GM19463 (cell line): Measurements from ENCODE around the gene YWHAG.
"Not testable (repeated sequence)": the region's sequence is repeated elsewhere in the genome, so short reads cannot be mapped to it uniquely, and the experiment has no call there.

Experiments
- ATAC-seq: cut with Tn5 transposase; IDR thresholded peaks from one replicate; pipeline ENCODE4 v1.9.1; 2021; ENCODE audit warnings: mild to moderate bottlenecking, moderate library complexity; ENCODE audit not compliant: unreplicated experiment

Gene YWHAG

DNA sequence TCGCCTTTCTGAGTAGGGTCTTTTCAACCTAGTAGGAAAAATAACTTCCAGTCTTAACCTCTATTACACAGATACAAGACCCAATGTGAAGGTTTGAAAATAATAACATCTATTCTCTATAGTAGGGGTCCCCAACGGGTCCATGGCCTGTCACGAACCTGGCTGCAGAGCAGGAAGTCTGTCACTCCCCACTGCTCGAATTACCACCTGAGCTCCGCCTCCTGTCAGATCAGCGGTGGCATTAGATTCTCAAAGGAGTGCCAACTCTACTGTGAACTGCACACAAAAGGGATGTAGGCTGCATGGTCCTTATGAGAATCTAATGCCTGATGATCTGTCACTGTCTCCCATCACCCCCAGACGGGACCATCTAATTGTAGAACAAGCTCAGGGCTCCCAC is 7.4 kb downstream of the YWHAG start:
- no peak for ATAC-seq

DNA sequence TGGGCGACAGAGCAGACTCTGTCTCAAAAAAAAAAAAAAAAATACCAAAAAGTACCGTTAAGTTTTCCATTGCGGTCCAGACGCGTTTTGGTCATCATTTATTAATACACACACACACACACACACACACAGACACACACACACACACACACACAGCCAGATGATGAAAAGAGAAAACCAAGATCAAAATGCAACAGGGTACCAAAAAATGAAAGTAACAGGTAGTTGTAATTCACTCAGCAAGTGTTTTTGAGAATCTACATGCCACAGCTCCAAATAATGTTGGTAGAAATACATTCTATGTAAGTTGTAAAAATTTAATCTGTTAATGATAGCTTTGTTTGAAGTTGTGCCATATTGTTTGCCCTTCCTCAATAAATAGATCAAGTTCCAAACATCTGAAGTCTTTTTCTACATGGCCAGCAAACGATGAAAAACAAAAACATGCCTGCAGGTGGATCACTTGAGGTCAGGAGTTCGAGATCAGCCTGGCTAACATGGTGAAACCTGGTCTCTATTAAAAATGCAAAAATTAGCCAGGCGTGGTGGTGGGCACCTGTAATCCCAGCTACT is 9.4 kb downstream of the YWHAG start:
- ATAC-seq = no peak

DNA sequence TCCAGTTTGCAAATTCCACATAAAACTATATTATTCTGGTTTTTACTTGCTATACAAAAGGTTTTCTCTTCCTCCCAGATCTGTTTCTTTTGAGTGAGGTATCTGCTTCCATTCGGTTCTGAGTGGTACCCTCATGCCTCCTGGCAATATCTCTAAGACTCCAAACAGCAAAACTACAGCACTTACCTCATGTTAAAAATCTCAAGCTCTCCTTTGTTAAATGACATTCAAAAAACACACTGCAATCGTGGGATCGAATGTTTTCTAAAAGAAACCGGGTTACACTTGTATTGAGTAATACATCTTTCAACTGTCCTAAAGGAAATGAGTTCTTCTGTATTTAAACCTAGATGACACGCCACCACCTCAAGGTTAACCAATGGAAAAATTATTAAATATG is 11.1 kb downstream of the YWHAG start:
- ATAC-seq = no peak

DNA sequence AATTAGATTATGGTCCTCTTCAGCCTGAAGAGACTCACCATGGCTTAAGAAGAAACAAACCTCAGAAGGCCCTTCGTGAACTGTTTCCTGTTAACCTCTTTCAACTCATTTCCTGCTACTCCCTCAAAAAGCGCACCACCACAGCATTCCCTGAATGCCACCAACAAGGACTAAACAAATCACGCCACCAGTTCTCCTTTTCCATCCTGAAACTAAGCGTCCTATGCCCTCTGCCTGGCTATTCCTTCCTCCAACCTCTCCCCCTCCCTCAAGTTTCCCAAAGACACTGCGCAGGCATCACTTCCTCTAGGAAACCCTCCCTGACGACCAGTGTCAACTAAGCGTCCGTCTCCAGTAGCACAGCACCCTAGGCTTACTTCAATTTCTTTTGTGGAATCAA is 12.0 kb downstream of the YWHAG start:
- no peak for ATAC-seq

DNA sequence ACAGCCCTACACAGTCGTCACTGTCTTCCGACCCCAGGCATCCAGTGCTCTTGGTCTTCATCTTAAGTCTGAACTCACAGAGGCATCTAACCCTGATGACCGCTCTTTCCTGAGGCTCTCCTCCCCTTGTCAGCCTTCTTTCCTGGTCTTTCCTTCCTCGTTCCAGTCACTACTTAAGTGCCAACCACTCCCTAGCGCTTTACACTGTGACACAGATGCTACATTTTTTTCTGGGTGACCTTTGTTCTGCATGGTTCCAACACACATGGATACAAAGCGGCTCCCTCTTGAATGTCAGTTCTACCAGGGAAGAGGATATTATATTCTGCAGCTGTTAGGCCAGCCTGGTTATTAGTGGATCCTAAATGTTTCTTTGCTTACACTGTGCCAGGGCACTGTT is 12.7 kb downstream of the YWHAG start:
- no peak for ATAC-seq

DNA sequence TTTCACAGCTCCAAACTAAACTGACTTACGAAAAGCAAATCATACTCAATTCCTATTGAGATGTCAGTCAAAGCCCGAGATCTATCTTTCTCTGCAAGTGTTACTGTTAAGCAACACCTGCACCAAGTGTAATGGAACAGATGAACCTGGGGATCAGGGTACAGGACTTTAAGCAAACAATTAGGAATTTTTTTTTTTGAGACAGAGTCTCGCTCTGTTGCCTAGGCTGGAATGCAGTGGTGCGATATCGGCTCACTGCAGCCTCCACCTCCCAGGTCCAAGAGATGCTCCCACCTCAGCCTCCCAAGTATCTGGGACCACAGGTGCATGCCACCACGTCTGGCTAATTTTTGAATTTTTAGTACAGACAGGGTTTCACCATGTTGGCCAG is 14.9 kb downstream of the YWHAG start:
- no peak for ATAC-seq

DNA sequence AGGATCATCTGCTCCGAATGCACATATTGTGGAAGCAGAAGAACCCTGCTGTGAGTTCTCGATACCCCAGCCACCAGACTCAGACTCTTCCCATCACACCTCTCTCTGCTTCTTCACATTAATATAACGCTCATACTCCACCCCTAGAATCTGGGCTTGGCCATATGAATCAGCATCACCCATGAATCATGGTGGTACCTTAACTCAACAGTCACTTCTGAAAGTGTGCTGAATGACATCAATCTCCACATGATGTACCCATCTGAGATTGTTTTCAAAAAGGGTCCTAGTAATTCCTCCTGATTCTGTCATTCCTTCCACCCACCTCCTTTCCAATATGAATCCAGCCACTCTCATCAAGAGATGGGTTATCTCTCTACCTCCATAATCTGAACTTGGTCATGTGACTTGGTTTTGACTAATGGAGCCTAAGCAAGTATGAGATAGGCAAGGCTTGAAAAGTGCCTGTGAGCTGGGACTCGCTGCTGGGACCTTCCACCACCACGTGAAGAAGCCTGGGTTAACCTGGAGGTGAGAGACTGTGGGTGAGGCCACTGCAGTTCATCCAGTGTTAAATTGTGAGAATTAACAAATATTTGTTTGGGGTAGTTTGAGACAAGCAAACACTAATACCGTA is 15.4 kb downstream of the YWHAG start:
- no peak for ATAC-seq

DNA sequence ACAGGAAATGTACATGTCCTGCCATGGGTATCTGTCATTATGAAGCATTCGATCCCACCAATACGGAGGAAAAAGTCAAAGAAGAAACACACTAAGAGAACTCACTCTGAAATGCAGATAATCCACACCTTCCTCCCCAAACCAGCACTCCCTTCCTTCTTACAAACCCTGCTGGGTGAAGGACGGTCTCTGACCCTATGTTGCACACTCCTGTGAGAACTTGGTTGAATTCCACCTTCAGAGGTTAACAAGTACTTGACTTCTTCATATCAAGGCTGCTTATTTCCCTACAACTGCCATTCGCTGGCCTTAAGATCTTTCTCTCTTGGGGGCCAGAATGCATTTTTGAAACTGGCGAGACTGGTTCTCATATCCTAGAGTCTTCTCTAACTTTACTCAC is 16.6 kb downstream of the YWHAG start:
- ATAC-seq = no peak

DNA sequence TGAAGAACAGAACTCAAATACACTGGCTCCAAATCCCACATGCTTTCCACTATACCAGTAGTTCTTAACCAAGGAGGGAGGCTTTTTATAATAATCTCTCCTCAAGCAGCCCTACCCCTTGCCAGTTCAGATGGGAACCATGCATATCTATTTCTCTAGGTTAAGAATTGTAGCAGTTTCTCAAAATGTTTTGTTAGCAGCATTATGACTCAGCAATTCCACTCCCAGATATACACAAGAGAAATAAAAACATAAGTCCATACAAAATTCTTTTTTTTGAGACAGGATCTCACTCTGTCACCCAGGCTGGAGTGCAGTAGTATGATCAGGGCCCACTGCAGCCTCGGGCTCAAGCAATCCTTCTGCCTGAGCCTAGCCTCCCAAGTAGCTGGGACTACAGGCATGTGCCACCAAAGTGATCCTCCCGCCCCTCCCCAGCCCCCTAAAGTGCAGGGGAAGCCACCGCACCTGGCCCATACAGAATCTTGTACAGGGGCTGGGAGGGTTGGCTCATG is 18.1 kb downstream of the YWHAG start:
- ATAC-seq = no peak

DNA sequence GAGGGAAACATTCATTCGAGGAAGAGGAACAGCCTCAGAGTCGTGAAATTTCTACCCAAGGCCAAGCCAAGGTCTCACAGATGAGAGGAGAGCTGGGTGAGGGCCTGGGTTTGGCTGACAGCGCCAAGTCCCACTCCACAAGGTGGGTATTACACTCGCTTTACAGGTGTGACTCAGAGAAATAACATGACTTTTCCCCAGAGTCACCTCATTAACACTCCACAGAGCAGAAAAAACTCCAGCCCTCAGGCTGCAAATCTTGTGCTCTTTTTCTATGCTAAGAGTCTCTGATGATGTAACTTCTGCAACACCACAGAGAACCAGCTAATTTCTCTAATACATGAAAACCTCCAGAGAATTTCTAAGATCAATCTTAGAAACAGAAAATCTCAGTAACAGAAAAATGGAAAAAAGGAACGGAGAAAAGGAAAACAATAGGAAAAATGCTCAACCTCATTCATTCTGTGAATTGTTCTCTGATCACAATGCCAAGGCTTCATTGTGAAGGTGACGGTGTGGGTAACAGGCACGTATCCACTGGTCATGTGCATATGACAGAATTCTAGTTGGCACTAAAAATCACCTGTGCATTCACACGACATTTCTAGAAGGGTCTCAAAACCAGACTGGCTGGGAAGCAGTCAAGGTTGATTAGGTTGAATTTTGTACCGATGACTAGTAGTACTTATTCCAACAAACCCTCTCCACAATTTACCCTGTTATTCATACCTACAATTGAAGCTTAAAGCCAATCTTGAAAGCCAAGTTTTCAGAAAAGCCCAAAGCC is 20.3 kb downstream of the YWHAG start:
- ATAC-seq = no peak

DNA sequence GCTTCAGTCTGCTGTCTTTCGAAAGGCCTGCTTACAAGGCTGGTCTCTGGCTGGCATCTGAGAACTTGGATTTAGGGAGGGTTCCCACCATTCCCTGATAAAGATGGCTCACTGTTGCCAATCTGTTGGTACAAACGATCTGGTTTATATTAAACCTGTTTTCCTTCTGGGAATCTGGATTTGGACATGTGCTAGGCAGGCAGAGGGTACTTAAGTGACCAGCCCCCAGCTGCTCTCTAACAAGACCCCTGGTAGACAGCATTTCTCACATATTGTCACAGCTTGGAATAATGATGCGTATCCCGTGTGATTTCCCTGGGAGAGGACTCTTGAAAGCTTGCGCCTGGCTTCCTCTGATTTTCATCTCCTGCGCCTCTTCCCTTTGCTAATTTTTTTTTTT is 21.6 kb downstream of the YWHAG start:
- ATAC-seq = no peak

DNA sequence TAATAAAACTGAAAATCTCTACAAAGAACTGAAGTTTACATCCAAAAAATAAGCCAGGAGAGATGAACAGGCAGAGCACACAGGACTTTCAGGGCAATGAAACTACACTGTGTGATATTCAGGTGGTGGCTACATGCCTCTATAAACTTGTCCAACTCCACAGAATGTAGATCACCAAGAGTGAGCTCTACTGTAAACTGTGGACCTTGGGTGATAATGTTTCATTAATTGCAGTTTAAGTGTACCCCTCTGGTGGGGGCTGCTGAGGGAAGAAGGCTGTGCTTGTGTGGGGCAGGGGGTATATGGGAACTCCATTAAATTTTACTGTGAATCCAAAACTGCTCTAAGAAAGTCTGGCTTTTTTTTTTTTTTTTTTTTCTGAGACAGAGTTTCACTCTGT is 22.7 kb downstream of the YWHAG start:
- no peak for ATAC-seq

DNA sequence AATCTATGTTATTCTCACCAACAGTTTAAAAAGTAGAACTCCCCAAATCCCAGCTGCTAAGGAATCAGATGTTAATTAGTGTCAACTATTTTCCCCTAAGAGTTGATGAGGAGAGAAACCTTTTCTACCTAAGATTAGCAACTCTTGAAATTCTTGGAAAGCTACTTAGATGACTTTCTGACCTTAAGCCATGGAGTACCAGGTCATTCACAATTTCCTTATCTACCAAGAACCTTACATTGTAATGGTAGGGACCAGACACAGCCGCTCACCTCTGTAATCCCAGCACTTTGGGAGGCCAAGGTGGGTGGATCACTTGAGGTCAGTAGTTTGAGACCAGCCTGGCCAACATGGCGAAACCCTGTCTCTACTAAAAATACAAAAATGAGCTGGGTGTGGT is 23.4 kb downstream of the YWHAG start:
- ATAC-seq = not testable (repeated sequence)

DNA sequence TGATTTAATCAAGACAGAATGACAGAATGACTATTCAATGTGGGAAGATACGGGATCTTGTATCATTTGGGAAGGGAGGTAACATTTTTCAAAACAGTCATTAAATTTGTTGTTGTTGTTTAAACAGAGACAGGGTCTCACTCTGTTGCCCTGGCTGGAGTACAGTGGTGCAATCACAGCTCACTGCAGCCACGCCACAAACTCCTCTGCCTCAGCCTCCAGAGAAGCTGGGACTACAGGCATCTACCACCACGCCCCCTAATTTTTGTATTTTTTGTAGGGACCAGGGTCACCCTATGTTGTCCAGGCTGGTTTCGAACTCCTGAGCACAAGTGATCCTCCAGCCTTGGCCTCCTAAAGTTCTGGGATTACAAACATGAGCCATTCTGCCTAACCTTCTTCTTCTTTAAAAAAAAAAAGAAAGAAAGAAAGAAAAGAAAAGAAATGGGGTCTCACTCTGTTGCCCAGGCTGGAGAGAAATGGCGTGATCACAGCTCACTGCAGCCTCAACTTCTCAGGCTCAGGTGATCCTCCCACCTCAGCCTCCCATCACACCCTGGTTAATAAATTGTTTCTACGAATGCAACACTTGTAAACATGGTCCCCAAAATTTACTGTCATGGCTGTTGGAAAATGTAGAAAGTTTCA is 24.3 kb downstream of the YWHAG start:
- no peak for ATAC-seq

DNA sequence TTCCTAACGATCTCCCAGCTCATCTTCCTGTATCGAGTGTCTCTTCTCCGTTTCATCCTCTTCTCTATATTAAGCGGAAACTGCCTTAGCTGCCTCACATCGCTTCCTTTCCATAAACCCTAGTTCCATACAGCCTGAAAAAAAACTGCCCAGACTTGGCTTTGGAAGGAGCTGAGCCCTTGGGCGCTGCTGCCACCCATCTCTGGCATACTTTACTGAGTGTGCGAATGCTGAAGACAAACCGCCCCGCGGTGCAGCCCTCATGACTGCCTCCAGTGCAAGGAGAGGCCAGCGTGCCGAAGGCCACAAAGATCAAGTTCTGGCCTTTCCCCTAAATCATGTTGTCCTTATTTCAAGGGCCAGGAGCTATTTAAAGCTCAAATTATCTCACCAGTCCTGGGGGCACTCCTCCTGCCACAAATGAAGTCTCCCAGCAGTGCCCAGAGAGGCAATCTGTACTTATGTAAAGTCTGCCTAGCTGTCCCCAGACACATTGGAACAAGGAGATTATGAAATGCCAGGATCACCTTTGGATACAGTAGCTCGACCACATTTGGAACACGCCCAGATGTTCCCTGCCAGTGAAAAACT is 25.2 kb downstream of the YWHAG start:
- ATAC-seq = no peak

DNA sequence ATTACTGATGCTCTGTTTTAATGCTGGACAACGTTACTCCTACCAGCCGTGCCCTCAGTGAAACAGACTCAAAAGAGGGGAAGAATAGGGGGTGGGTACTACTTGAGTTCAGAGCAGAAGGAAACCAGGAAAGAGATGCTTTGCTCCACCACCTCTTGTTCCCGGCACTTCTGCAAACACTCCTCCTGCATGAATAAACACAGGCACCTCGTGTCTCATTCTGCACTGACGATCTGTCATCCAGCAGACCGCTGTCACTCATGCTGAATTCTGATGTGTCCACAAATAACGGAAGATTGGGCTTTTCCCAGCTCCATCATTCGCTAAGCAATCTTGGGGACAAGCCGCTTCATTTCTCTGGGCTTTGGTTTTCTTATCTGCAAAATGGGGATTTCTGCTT is 26.7 kb downstream of the YWHAG start:
- no peak for ATAC-seq

DNA sequence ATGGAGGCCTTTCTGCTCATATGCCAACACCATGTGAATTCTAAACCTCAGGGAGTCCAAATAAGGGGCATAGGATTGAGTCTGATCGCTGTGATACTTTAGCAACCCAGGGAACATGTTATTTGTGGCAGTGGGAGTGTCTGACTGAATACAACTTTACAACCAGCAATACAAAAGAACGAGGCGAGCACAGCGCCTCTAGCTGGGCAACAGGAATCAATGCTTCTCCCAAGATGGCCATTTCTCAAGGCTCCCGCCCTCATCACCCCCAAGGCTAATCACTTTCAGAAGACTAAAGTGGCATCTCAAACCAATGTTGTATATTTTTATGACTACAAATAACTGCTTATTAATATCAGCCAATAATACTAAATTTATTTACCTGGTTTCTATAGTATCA is 28.1 kb downstream of the YWHAG start:
- ATAC-seq = no peak

DNA sequence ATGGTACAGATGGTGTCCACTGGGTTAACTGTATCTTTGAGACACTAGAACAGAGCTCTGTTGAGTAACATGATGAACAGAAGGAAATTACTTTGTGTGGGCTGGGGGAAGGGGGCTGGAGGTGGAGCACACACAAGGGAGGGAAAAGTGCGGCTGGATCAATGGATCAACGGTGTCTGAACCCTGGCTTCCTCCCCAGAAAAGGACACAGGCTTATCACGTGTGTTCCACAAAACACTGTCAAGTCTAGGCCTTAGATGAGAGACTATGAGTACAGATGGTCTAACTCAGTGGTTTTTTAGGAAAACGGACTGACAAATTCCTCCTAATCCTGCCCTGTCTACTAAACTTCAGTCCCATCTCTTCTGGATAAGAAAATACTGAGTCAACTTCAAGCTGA is 28.5 kb downstream of the YWHAG start:
- no peak for ATAC-seq

DNA sequence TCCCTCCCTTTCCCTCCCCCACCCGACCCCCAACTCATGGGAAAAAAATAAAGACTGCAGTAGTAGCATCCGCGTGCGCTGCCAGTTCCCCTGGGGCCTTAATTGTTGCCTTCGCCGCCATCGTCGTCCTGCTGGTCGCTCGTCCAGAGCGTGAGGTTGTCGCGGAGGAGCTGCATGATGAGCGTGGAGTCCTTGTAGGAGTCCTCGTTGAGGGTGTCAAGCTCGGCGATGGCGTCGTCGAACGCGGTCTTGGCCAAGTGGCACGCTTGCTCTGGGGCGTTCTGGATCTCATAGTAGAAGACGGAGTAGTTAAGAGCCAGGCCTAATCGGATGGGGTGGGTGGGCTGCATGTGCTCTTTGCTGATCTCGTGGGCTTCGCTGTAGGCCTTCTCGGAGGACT is 29.3 kb downstream of the YWHAG start:
- ATAC-seq = no peak

DNA sequence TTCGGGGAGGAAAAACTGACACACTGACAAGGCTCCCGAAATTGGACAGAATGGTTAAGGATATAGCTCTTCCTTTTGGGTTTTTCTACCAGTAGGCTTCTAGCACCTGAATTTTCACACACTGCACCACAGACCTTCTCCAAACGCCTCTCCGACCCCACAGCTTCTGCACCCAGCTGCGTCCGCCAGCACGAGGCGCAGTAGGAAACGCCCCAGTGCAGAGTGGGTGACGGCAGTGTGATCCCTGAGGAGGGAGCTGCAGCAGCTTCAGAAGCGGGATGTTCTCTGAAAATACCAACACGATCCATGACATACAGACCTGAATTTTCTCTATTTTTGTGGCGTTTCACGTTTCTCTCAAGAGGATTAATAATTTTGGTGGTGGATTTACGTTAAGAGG is 30.4 kb downstream of the YWHAG start:
- no peak for ATAC-seq

DNA sequence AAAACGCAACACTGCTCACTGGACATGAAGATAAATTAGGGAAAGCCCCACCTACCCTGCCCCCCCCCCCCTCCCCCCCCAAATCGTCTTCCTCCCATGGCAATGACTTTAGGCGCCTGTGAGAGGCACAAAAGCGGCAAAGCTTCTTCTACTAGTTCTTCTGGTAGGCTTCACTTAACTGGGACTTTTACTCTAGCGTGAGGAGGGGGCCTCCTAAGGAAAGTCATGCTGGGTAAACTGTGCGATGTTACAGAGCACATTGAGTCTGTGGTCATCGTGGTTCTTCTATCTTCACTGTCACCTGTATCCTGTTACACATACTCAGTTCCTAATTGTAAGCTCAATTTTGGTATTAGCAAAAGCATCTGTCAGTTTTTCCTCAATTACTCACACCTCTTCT is 31.2 kb downstream of the YWHAG start:
- no peak for ATAC-seq
